Measurements from ENCODE around the gene SVIL. TPM values are rescaled to one million over a fixed set of nuclear protein-coding genes. Genes with fewer than 3 reads are reported as not detected.

The SVIL gene
- total RNA-seq, 1 experiment from 2014 or later = 15.3 TPM

DNA sequence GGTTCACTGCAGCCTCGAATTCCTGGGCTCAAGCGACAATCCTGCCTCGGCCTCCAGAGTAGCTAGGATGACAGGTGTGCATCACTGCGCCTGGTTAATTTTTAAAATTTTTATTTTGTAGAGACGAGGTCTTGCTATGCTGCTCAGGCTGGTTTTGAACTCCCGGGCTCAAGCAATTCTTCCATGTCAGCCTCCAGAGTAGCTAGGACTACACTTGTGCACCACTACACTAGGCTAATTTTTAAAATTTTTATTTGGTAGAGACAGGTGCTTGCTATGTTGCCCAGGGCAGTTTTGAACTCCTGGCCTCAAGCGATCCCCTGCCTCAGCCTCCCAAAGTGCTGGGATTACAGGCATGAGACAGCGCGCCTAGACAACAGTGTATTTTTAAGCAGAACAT lies 120.5 kb downstream of the SVIL start:
- H3K9me3 Mint-ChIP-seq = no peaks in the 10 kb centered on the region
- H3K36me3 Mint-ChIP-seq (ENCODE audit: insufficient read depth in 1 of 3, low read depth in 3 of 3) = peaks cover 0 to 9% (median 0%) of the 10 kb centered on the region in 3 experiments; a peak in 1 of 7 replicates
- no peak overlapping the region for H4K8ac ChIP-seq (replicated peaks; ENCODE audit: insufficient read length, low read depth, low read length)
- TF ChIP-seq, protein P1, sequence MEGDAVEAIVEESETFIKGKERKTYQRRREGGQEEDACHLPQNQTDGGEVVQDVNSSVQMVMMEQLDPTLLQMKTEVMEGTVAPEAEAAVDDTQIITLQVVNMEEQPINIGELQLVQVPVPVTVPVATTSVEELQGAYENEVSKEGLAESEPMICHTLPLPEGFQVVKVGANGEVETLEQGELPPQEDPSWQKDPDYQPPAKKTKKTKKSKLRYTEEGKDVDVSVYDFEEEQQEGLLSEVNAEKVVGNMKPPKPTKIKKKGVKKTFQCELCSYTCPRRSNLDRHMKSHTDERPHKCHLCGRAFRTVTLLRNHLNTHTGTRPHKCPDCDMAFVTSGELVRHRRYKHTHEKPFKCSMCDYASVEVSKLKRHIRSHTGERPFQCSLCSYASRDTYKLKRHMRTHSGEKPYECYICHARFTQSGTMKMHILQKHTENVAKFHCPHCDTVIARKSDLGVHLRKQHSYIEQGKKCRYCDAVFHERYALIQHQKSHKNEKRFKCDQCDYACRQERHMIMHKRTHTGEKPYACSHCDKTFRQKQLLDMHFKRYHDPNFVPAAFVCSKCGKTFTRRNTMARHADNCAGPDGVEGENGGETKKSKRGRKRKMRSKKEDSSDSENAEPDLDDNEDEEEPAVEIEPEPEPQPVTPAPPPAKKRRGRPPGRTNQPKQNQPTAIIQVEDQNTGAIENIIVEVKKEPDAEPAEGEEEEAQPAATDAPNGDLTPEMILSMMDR (conservative IDR thresholded peaks at IDR 0.05) = no peak
- no peaks in the 10 kb centered on the region for H3K23me2 ChIP-seq (ENCODE audit: insufficient read length, low read depth, low read length, poor library complexity, severe bottlenecking)
- H3K79me2 ChIP-seq (ENCODE audit: insufficient read depth, low read length) = no peaks in the 10 kb centered on the region
- no peak overlapping the region for H2BK20ac ChIP-seq (ENCODE audit: low read depth, low read length, poor library complexity, severe bottlenecking)
- H3T11ph ChIP-seq (ENCODE audit: low read length) = no peak overlapping the region
- H4K5ac ChIP-seq (ENCODE audit: insufficient read length, low read depth, low read length) = no peak overlapping the region
- no peak overlapping the region for H3K27ac ChIP-seq (ENCODE audit: insufficient read length, low read depth, low read length)
- no peak overlapping the region for H3K23ac ChIP-seq (ENCODE audit: insufficient read length, low read depth, low read length)
- H2BK5ac ChIP-seq (ENCODE audit: insufficient read length, low read length) = no peak overlapping the region
- no peak overlapping the region for H3K14ac ChIP-seq (ENCODE audit: insufficient read depth, low read length)
- H2AK5ac ChIP-seq (ENCODE audit: insufficient read length, low read length) = no peak overlapping the region
- H3K9me3 ChIP-seq (ENCODE audit: control insufficient read depth, low read depth, low read length) = no peaks in the 10 kb centered on the region
- no peak overlapping the region for H2AFZ ChIP-seq (ENCODE audit: low read length)
- DNase-seq = no peak
- no peak overlapping the region for H2BK120ac ChIP-seq (ENCODE audit: low read depth, low read length, poor library complexity, severe bottlenecking)
- no peaks in the 10 kb centered on the region for H3K79me1 ChIP-seq (ENCODE audit: insufficient read depth, low read depth, low read length, poor library complexity, severe bottlenecking)
- H3K27ac Mint-ChIP-seq = no peak overlapping the region
- no peaks in the 10 kb centered on the region for H4K20me1 ChIP-seq (ENCODE audit: control insufficient read depth, insufficient read depth, insufficient read length)
- no CpG with 5 or more reads among the region's 9 CpGs for WGBS (ENCODE audit: extremely low coverage, insufficient read length, low lambda C conversion rate)
- no peak overlapping the region for H3K4me3 Mint-ChIP-seq
- H3K4me1 ChIP-seq (ENCODE audit: insufficient read depth, low read length) = no peaks in the 10 kb centered on the region
- no peak overlapping the region for H3K4me2 ChIP-seq (ENCODE audit: insufficient read depth, insufficient read length, low read length)
- peaks cover 5 to 7% of the 10 kb centered on the region in 2 experiments; a peak in 3 of 4 replicates for H3K4me1 Mint-ChIP-seq
- no peak overlapping the region for H2BK15ac ChIP-seq (ENCODE audit: low read depth, low read length)
- H3K56ac ChIP-seq (ENCODE audit: insufficient read length, low read depth, low read length) = no peak overlapping the region
- no peak overlapping the region for H3K9ac ChIP-seq (ENCODE audit: extremely low read depth, insufficient read length, low read length)
- no peaks in the 10 kb centered on the region for H3K27me3 ChIP-seq (ENCODE audit: insufficient read depth, low read length)
- no peak overlapping the region for H3K4ac ChIP-seq (ENCODE audit: low read depth, low read length)
- H2BK12ac ChIP-seq (ENCODE audit: insufficient read length, low read depth, low read length) = no peak overlapping the region
- H3K27me3 Mint-ChIP-seq (ENCODE audit: low read depth) = no peaks in the 10 kb centered on the region
- H4K91ac ChIP-seq (ENCODE audit: insufficient read length, low read depth, low read length) = no peak overlapping the region
- H3K18ac ChIP-seq (ENCODE audit: insufficient read length, low read depth, low read length) = no peak overlapping the region
